Aorta (tissue), 5 donors: ENCODE results near the gene PLXNA4. TPM values are rescaled to one million over a fixed set of nuclear protein-coding genes. Genes with fewer than 3 reads are reported as not detected.

Experiments used
- ATAC-seq: fragments of 200-7000 bp; cut with Tn5 transposase; one replicate; pipeline ENCODE4 v1.9.1; 2022; ENCODE audit warnings: moderate library complexity; ENCODE audit not compliant: low FRiP score
- DNase-seq, 2 donors: peaks; one replicate each; pipeline ENCODE4 v3.0.0-alpha.2; 2020
- H3K27ac ChIP-seq, 2 donors: one replicate each; pipeline ENCODE4 v1.5.1; 2013; ENCODE audit warnings: low read length in 2 of 2, mild to moderate bottlenecking in 2 of 2, moderate library complexity in 2 of 2, control low read depth in 1 of 2, inconsistent platforms in 1 of 2, low read depth in 1 of 2
- H3K27me3 ChIP-seq, 2 donors: one replicate each; pipeline ENCODE4 v1.6.1; 2013; ENCODE audit warnings: control low read depth in 1 of 2, low read length in 1 of 2, mild to moderate bottlenecking in 1 of 2, moderate library complexity in 1 of 2; ENCODE audit not compliant: insufficient read depth in 2 of 2, control insufficient read depth in 1 of 2
- H3K36me3 ChIP-seq, 2 donors: one replicate each; pipeline ENCODE4 v1.6.1; 2013; ENCODE audit warnings: control low read depth in 1 of 2, low read length in 1 of 2, mild to moderate bottlenecking in 1 of 2; ENCODE audit not compliant: insufficient read depth in 2 of 2, control insufficient read depth in 1 of 2
- H3K4me1 ChIP-seq, 2 donors: one replicate each; pipeline ENCODE4 v1.6.1; 2013; ENCODE audit warnings: low read length in 2 of 2, control low read depth in 1 of 2, mild to moderate bottlenecking in 1 of 2, moderate library complexity in 1 of 2; ENCODE audit not compliant: insufficient read depth in 2 of 2, control insufficient read depth in 1 of 2
- H3K4me3 ChIP-seq, 2 donors: one replicate each; pipeline ENCODE4 v1.5.1; 2013; ENCODE audit warnings: low read length in 2 of 2, control low read depth in 1 of 2, mild to moderate bottlenecking in 1 of 2
- H3K9me3 ChIP-seq: one replicate; pipeline ENCODE4 v1.6.1; 2013; ENCODE audit warnings: mild to moderate bottlenecking, low read length; ENCODE audit not compliant: control insufficient read depth
- whole genome bisulfite sequencing, 2 donors: extraction: QIAGEN DNeasy Blood & Tissue Kit; methylation state at CpG; one replicate each; pipeline ENCODE4 v1.1.7; 2013; 5-methylcytosine and 5-hydroxymethylcytosine counted together
- intact Hi-C, 2 donors: fragments of 100-400 bp; cut with DNase I; formaldehyde crosslinking; loops; one replicate each; pipeline versions ENCODE4 v1.14.2 to v1.15.0; 2022
- polyA plus RNA-seq, 2 donors: library from polyadenylated mRNA; stranded (reverse); fragments of 200-250 nt; gene quantifications; one replicate each; pipeline ENCODE4 v1.2.3, GENCODE V29; 2013
- total RNA-seq, 2 donors: library from RNA; stranded (reverse); fragmentation: NEBNext Ultra II Directional; extraction: Animal tissue kit (Norgen Biotek cat#: 25700); gene quantifications; one replicate each; pipeline ENCODE4 v1.2.1, GENCODE V29; 2021
- donor health status: healthy with polysubstance abuse.
- donor health status: Bipolar disorder and iron deficiency.
- donor health status: DM: no; HTN: no; CAD: no.
- donor health status: DM: no; HTN: no; CAD: no.
- donor health status: DM: yes; HTN: yes; CAD: no.

PLXNA4 gene
- total and polyA plus RNA-seq, 4 donors: 0.59 to 30.1 (median 12.0) TPM

GRCh38 chr7:132257253-132257652 lies 319.0 kb downstream of the PLXNA4 start:
- 18 to 27% methylated on average over 1 of the region's 1 CpG for WGBS, 2 donors

GRCh38 chr7:132256721-132257212 lies 319.5 kb downstream of the PLXNA4 start:
- peaks cover 2 to 6% of the 10 kb centered on the region in 2 donors for H3K4me1 ChIP-seq
- WGBS, 2 donors: 67 to 73% methylated on average over 6 of the region's 6 CpGs
- H3K27ac ChIP-seq: peak overlapping the region in 1 of 2 donors; percentile 55
- ATAC-seq (no peak), DNase-seq (no peak)
- no peak overlapping the region for H3K4me3 ChIP-seq
- H3K36me3 ChIP-seq: no peaks in the 10 kb centered on the region
- no peaks in the 10 kb centered on the region for H3K9me3 ChIP-seq
- intact Hi-C loops: loop anchor here (5.0 to 10.0 kb wide), 4 partner anchors 36 to 312 kb away; no protein-coding TSS in a partner anchor
- no peaks in the 10 kb centered on the region for H3K27me3 ChIP-seq

More at GRCh38 chr7:132257253-132257652, 319.0 kb downstream of the PLXNA4 start:
- H3K36me3 ChIP-seq: no peaks in the 10 kb centered on the region
- no peaks in the 10 kb centered on the region for H3K9me3 ChIP-seq
- H3K4me1 ChIP-seq: peaks cover 2 to 6% of the 10 kb centered on the region in 2 donors
- H3K27ac ChIP-seq: peak overlapping the region; percentile 6 to 25
- no peaks in the 10 kb centered on the region for H3K27me3 ChIP-seq
- peak in 1 of 2 donors; percentile 71 for DNase-seq
- intact Hi-C loops: loop anchor here (5.0 to 10.0 kb wide), 4 partner anchors 35 to 312 kb away; no protein-coding TSS in a partner anchor
- peak; percentile 61 for ATAC-seq
- no peak overlapping the region for H3K4me3 ChIP-seq

GRCh38 chr7:132255898-132256297 lies 320.4 kb downstream of the PLXNA4 start:
- H3K9me3 ChIP-seq: no peaks in the 10 kb centered on the region
- H3K36me3 ChIP-seq: no peaks in the 10 kb centered on the region
- no peak for ATAC-seq
- peaks cover 2 to 6% of the 10 kb centered on the region in 2 donors for H3K4me1 ChIP-seq
- H3K4me3 ChIP-seq: no peak overlapping the region
- 21 to 25% methylated on average over 6 of the region's 6 CpGs for WGBS, 2 donors
- DNase-seq: peak in 1 of 2 donors; percentile 57
- no peaks in the 10 kb centered on the region for H3K27me3 ChIP-seq
- intact Hi-C loops: loop anchor here (5.0 to 10.0 kb wide), 4 partner anchors 36 to 311 kb away; no protein-coding TSS in a partner anchor
- H3K27ac ChIP-seq: peak overlapping the region in 1 of 2 donors; percentile 55

- 60 to 74% methylated on average over 3 of the region's 3 CpGs for WGBS, 2 donors
- Histone ChIP-seq H3K27me3 (no peaks in the 10 kb centered on the region), H3K4me1 (peaks cover 2 to 6% of the 10 kb centered on the region in 2 donors), H3K36me3 (no peaks in the 10 kb centered on the region), H3K4me3 (no peak overlapping the region), H3K9me3 (no peaks in the 10 kb centered on the region), H3K27ac (no peak overlapping the region)
- intact Hi-C loops: loop anchor here (5.0 to 10.0 kb wide), 4 partner anchors 37 to 310 kb away; no protein-coding TSS in a partner anchor
- DNase-seq: no peak
- no peak for ATAC-seq
Measured at GRCh38 chr7:132255115-132255797, 321.0 kb downstream of the PLXNA4 start.

- intact Hi-C loops: loop anchor here (10.0 kb wide), 2 partner anchors 190 to 310 kb away; no protein-coding TSS in a partner anchor
- no peak for DNase-seq
- Histone ChIP-seq H3K27ac (no peak overlapping the region), H3K4me3 (no peak overlapping the region), H3K9me3 (no peaks in the 10 kb centered on the region), H3K4me1 (peaks cover 2 to 6% of the 10 kb centered on the region in 2 donors), H3K36me3 (no peaks in the 10 kb centered on the region), H3K27me3 (no peaks in the 10 kb centered on the region)
- WGBS, 2 donors: 93 to 94% methylated on average over 12 of the region's 12 CpGs
- ATAC-seq: no peak
Measured at GRCh38 chr7:132254455-132254854, 321.8 kb downstream of the PLXNA4 start.

- H3K4me3 ChIP-seq: no peak overlapping the region
- intact Hi-C loops: loop anchor here (10.0 kb wide), 2 partner anchors 188 to 308 kb away; no protein-coding TSS in a partner anchor
- no peaks in the 10 kb centered on the region for H3K9me3 ChIP-seq
- H3K4me1 ChIP-seq: peaks cover 2 to 6% of the 10 kb centered on the region in 2 donors
- ATAC-seq (no peak), DNase-seq (no peak)
- H3K27me3 ChIP-seq: no peaks in the 10 kb centered on the region
- WGBS, 2 donors: 5 to 22% methylated on average over 2 of the region's 2 CpGs
- no peak overlapping the region for H3K27ac ChIP-seq
- no peaks in the 10 kb centered on the region for H3K36me3 ChIP-seq
Measured at GRCh38 chr7:132252793-132253100, 323.5 kb downstream of the PLXNA4 start.

- intact Hi-C loops: loop anchor here (10.0 kb wide), 2 partner anchors 186 to 306 kb away; no protein-coding TSS in a partner anchor
- no peaks in the 10 kb centered on the region for H3K36me3 ChIP-seq
- ATAC-seq (peak; percentile 73), DNase-seq (peak; percentile 86 to 88)
- 3 to 4% methylated on average over 5 of the region's 5 CpGs for WGBS, 2 donors
- H3K27me3 ChIP-seq: no peaks in the 10 kb centered on the region
- H3K9me3 ChIP-seq: no peaks in the 10 kb centered on the region
- H3K4me1 ChIP-seq: peaks cover 2 to 4% of the 10 kb centered on the region in 2 donors
- H3K27ac ChIP-seq: no peak overlapping the region
- H3K4me3 ChIP-seq: no peak overlapping the region
Measured at GRCh38 chr7:132251327-132251659, 325.0 kb downstream of the PLXNA4 start.

GRCh38 chr7:132250480-132251326 lies 325.6 kb downstream of the PLXNA4 start:
- 42 to 49% methylated on average over 4 of the region's 4 CpGs for WGBS, 2 donors
- Histone ChIP-seq H3K36me3 (no peaks in the 10 kb centered on the region), H3K4me1 (peaks cover 0 to 2% of the 10 kb centered on the region in 2 donors), H3K27me3 (no peaks in the 10 kb centered on the region), H3K9me3 (no peaks in the 10 kb centered on the region), H3K27ac (no peak overlapping the region), H3K4me3 (no peak overlapping the region)
- ATAC-seq (no peak), DNase-seq (no peak)
- intact Hi-C loops: loop anchor here (10.0 kb wide), 2 partner anchors 186 to 306 kb away; no protein-coding TSS in a partner anchor
